Erythroblast (primary cell): ENCODE measurements around the gene JOSD2.

Experiments
- GATA1 ChIP-seq: IDR thresholded peaks from 2 replicates; pipeline ENCODE4 v1.6.1; 2011; ENCODE audit warnings: low read depth, mild to moderate bottlenecking, control low read depth, low read length, moderate library complexity
- POLR2A ChIP-seq: IDR thresholded peaks from 2 replicates; pipeline ENCODE4 v1.6.1; 2011; ENCODE audit warnings: mild to moderate bottlenecking, low read length

DNA sequence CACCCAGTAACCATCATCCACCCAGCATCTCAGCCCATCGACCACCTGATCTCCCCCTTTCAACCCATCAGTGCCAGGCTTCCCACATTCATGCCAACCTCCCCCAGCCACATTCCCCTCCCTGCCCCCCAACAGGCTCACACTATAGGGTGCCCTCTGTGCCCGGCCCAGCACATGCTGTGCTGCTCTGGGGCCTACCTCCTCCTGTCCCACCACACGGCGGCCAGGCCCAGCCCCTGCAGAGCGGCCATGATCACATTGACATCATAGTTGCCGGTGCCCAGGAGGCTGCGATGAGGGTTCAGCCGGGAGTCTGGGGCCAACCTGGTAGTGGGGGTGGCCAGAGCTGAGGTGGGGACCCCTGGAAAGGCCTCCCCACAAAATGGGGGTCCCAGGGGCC is 3.6 kb downstream of the JOSD2 start:
- TF ChIP-seq POLR2A (no peak), GATA1 (no peak)
